HG02588 (cell line): ENCODE measurements around the gene MRPS18A.
"Not testable (repeated sequence)": the region's sequence is repeated elsewhere in the genome, so short reads cannot be mapped to it uniquely, and the experiment has no call there.

Experiments used
- ATAC-seq: cut with Tn5 transposase; IDR thresholded peaks from one replicate; pipeline ENCODE4 v1.9.1; 2021; ENCODE audit warnings: mild to moderate bottlenecking, moderate library complexity; ENCODE audit not compliant: unreplicated experiment

Gene MRPS18A

DNA sequence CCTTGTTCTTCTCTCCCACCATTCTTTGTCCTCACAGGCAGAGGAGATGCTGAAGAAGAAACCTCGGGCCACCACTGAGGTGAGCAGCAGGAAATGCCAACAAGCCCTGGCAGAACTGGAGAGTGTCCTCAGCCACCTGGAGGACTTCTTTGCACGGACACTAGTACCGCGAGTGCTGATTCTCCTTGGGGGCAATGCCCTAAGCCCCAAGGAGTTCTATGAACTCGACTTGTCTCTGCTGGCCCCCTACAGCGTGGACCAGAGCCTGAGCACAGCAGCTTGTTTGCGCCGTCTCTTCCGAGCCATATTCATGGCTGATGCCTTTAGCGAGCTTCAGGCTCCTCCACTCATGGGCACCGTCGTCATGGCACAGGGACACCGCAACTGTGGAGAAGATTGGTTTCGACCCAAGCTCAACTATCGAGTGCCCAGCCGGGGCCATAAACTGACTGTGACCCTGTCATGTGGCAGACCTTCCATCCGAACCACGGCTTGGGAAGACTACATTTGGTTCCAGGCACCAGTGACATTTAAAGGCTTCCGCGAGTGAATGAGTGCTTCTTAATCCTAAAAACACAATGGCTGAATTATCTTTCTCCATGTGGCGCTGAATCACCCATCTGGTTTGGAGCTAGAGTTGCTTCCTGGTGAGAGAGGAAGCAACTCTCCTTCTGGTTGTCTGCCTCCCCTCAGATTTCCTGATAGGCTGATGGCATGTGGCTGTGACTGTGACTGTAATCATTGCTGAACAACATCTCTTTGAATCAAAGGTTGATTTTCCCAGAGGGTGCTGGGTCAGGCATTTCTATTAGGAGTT is 47.4 kb downstream of the MRPS18A start:
- ATAC-seq: no peak

DNA sequence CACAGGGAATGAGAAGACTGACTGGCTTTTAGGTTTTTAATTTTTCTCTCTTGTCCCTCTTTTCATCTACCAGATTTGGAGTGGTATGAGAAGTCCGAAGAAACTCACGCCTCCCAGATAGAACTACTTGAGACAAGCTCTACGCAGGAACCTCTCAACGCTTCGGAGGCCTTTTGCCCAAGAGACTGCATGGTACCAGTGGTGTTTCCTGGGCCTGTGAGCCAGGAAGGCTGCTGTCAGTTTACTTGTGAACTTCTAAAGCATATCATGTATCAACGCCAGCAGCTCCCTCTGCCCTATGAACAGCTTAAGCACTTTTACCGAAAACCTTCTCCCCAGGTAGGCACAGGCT is 51.3 kb downstream of the MRPS18A start:
- ATAC-seq: no peak

DNA sequence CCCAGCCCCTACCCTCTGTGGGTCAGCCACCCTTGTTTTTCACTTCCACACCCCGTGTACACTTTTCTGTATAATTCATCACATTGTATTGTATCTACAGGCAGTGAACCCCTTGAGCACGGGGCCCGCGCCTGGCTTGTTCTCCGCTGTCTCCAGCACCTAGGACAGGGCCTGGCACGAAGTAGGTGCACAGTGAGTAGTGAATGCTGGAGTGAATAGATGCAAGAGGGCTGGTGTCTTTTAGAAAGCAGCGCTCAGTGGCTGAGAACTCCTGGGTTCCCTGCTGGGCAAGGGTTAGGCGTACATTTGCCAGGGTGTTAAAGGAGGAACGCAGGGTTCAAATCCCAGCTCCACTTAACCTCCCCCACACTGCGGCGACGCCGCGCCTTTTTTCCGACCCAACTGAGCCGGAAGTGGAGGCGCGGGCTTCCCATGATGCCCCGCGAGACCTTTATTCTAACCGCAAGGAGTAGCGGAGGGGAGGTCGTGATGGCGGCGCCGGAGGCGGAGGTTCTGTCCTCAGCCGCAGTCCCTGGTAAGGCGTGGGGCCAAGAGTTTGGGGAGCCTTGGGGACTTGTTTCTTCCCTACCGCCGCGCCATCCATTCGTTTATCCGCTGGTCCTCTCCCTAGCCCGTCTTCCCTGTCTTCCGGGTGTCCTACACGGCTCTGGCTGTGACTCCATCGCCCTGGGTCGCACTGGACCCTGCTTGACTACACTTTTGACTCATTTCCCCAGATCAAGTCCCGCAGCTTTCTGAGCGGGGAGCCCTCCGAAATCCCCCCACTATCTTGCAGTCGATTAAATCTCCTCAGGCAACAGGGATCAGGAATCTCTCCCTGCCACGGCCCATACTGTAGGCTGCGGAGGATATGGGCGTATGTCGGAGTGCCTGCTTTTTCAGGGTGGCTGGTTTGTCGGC is 51.9 kb downstream of the MRPS18A start, which contains the start of gene MAD2L1BP:
TSS of gene MAD2L1BP (plus strand) at position 454 of the 921 bp plus-strand sequence. CDS start at position 490, 36 bp downstream.
- ATAC-seq: peak; percentile 76

DNA sequence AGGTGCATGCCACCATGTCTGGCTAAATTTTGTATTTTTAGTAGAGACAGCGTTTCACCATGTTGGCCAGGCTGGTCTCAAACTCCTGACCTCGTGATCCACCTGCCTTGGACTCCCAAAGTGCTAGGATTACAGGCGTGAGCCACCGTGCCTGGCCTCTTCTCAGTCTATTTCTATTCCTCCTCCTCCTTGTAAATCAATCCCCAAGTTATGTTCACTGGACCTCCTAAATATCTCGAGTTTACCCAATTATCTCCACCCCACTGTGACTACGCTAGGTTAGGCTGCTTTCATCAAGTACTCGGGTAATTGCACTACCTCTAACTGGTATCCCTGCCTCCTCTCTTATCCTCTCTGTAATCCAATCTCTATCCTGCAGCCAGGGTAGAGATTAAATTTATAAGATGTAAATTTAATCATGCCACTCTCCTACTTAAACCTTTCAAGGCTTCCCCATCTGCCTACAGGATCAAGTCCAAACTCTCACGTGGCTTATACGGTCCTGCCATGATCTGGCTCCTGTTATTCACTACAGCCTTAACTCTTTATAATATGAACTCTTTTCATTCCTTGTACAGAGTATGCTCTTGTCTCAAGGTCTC is 52.8 kb downstream of the MRPS18A start:
- ATAC-seq: no peak

DNA sequence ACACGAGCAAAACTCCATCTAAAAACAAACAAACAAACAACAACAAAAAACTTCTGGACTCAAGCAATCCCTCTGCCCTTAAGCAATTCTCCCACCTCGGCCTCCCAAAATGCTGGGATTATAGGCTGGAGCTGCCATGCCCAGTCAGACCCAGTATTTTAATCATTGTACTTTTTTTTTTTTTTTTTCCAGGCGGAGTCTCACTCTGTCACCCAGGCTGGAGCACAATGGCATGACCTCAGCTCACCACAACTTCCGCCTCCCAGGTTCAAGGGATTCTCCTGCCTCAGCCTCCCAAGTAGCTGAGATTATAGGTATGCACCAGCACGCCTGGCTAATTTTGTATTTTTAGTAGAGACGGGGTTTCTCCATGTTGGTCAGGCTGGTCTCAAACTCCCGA is 54.6 kb downstream of the MRPS18A start:
- not testable (repeated sequence) for ATAC-seq

DNA sequence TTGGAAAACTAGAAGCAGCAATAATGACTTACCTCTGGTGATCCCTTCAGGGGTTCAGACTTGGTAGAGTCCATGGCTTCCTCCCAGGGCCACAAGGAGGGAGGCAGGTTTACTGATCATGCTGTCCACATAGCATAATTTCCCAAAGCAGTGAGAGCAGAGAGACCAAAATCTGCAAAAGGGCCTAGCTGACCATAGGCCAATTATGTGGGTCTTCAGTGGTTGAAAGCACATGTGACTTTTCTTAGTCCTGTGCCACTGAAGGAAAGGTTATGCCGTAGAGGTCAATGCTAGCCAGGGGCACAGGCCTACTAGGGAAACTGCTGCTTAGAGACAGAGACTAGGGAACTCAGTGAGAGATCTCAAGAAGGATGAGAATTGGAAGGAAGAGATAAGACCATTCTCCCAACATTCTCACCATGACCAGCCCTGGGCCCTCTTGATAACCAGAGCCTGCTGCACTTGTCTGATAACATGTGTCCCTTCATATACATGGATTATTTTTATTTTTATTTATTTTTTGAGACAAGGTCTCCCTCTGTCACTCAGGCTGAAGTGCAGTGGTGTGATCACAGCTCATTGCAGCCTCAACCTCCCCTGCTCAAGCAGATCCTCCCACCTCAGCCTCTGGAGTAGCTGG is 56.5 kb downstream of the MRPS18A start:
- ATAC-seq: no peak

DNA sequence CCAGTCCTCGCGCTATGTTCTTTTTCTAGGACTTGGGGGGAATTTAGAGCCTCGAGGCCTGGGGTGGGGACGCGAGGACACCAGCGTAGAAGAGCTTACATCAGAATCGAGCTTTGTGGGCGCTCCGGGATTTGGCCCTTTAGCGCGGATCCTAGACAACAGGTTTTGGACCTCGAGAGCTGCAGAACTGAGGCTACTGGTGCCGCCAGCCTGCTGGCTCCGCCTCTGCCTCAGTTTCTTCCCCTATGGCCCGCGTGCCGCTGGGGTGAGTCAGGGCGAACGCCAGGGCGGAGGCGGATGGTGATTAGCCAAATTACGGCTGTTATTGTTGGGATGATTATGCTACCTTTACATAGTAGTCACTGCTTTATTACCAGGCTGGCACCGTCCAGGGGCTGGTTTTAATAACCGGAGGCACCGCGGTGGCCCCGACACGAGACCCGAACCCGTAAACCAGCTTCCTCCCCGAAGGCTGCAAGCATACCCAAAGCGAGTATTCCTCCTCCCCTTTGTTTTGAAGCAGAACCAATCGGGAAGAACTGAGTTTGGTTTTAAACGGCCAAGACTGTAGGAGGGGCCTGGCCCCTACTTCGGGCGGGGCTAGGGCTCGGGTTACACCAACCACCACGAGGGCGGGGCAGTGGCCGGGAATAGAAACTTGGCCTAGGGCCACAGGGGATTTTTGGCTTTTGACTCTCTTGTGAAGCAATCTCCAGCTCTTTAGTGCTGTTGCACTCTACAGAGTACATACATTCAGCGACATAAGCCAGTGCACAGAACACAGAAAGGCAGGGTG is 57.9 kb downstream of the MRPS18A start:
- peak; percentile 54 for ATAC-seq

DNA sequence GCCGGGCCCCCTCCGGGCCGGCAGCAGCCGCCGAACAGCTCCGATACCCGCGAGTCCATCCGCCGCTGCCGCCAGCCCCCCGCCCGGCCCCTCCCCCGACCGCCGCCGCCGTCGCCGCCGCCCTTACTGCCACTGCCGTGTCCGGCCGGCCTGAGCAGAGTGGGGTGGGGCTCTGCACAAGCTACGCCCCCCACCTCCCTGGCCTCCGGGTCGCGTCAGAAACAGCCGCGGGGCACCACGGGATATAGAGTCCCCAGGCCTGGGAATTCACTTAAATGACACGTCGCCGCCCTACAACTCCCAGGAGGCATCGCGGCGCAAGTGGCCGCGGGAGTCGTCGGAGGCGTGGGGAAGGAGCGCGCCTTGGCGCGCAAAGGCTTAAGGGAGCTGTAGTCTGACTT is 58.5 kb downstream of the MRPS18A start, which contains the start of gene GTPBP2:
TSS of gene GTPBP2 (minus strand) at position 161 of the 401 bp plus-strand sequence. CDS start at position 59, 102 bp downstream.
- ATAC-seq: peak; percentile 81

DNA sequence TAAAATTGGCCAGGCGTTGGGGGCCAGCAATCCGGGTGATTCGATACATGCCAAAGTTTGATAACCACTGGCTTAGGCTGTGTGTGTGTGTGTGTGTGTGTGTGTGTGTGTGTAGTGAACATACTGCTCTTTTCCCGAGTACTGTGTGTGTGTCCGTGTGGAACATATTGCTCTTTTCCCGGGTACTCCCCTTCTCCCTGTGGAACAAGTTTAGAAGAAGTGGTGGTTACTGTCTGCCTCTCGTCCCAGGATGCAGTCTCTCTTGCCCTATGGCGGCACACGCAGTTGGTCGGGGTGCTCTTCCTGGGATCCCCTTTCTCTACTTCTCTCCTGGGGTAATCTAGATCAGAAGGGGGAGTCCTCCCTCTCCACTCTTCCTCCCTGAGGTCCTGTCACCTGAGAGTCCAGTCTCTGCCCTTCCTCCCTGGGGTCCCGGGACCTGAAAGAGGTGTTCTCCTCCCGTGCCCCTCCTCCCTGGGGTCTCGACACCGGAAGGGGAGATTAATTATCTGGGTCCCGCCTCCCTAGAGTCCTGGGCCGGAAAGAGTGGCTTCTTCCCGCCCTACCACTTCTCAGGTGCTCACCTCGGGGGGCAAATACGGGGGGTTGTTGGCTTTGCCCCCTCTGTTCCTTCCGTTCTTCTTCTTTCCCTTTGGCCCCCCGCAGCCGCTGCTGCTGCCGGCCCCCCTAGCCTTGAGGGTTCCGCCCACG is 59.0 kb downstream of the MRPS18A start:
- no peak for ATAC-seq

DNA sequence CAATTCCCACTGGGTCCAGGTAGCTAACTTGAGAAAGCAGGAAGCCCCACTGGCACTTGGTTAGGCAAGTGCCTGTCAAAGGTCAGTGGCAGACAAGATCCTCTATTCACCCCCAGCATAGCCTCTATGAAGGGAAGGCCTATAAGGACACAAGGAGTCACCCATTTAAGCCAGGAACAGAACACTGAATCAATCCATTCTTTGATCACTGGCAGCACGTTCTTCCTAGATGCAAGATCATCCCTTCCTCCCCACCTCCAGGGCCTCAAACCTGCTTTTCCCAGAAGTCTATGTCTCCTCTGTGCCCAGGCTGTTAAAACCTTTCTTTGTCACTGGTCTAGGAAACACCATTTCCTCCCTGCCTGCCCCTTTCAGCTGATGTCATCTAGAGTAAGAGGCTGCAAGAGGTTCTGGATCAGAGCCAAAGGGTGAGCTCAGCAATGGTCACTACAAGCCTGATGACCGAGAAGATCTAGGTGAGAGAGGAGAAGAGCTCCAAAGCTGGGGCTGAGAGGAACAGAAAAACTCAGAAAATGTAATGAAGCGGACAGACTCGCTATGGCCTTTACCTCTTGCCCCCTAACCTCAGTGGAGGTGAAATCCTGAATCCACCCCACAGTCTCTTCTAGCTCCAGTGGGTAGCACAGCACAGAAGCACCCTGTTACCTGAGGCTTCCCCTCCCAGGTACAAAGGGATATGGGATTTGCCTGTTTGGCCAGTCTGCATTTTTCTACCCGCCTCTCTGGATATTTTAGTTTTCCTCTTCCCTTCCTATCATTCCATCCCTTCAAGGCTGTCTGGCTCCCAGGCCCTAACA is 60.4 kb downstream of the MRPS18A start:
- ATAC-seq: no peak

DNA sequence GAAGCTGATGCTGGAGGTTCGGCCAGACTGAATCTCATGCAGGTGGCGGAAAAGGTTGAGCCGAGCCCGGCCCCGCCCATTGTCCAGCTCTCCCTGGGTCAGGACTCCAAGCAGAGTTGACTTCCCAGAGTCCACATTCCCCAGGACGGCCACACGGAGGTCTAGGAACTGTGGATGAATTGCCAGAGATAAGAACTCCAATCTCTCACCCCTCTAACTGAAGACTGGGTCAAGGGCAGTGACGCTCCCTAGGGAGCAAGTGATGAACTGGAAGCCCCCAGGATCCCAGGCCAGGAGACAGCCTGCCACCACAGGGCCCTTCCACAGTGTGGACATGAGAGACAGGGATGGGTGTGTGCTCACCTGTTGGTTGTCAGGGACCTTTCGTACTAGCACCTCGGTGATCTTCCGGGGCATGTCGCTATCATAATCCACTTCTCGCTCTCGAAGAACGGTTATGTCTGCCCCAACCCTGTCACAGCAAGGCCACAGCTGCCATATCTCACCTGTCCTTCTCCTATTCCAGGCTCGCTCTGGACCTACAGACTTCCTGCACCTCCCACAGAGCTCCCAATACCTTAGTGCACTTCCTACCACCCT is 62.1 kb downstream of the MRPS18A start:
- ATAC-seq: no peak

DNA sequence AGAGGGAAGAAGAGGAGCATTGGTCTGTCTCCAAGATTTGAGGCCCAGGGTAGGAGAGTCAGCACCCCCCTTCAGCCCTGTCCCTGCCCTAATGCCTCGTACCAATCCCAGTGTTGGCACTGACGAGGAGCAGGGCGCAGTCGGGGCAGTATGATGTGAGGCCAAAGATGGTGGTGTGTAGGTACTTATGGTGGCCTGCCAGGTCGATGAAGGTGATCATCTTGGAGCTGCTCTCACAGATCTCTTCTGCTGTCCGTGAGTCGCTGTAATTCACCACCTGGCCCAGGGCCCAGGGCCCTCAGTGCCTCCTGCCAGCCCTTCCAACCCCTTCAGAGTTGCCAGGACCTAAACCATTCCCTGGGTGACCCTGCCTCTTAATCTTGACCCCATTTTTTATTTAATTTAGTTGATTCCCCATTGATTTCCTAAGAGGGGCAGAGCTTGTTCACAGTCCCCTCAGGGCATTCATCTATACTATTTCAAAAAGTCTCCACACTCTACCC is 62.8 kb downstream of the MRPS18A start:
- no peak for ATAC-seq

DNA sequence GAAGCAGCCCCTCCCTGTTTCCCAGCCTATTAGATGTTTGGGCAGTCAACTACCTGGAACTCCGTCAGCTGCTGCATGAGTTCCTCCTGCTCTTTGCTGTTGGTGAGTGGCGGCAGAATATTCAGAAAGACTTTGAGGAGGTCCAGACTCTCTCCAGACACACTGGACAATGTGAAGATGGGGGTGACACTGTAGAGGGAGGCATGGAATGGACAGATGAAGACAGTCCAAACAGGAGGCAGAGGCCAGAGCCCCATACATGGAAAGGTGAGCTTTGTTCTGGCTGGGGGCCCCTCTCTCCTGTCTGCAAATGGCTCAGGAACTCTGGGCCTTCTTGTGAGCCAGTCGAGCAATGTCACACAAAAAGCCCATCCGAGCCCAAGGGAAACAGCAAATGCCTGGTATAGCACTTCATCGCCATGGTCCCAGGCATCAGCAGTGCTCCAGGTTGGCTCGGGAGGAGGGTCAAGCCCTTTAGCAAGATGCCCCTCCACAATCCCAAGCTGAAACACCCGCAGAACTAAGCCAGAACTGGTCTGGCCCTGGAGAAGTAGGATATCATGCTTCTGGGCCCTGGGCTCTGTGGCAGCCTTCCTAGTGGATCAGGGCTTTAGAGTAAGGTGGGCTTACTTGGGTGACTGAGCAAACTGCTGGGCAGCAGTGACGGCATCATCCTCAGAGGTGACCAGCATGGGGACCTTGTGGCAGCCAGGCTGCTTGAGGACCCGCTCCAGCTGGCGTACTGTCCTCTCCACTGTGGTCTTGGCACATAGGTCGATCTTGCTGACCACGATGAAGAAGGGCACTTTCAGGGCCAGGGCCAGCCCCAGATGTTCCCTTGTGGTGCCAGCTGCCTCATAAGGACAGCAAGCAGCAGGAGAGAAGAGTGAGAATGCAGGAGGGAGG is 63.5 kb downstream of the MRPS18A start:
- no peak for ATAC-seq

DNA sequence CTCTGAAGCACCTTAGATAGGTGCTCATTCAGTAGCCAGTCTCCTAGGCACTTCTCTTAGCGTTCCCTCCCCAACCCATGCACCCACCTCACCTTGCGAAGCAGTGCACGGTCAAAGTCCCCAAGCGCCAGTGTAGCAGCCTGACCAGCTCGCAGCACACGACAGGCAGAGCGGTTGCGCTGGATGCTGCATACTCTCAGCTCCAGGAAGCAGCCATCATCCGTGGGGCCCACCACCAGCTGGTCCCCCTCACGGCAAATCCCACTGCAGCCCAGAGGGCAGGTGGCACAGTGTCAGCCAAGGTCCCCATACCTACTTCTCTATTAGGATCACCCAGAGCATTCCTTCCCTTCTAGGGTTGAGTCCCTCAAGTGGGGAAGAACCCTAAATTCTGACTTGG is 65.0 kb downstream of the MRPS18A start:
- no peak for ATAC-seq

DNA sequence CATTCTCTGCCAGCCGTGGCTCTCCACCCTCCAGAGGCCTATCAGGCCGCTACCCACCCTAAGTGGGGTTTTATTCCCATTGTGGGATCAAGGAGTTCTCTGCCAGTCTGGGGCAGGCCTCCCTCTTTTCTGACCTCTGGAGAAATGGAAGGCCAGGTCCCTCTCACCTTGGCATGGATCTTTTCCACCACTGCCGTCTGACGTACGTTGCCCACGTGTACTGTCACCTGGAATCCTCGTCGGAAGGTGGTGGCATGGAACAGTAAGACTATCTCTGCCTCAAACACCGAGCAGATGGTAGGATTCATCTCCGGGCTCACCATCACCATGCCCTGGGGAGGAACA is 65.8 kb downstream of the MRPS18A start:
- ATAC-seq: no peak
